NT2/D1 (cell line): Measurements from ENCODE around the gene HDAC8.

Experiments
- SUZ12 ChIP-seq: IDR thresholded peaks from 2 replicates; pipeline ENCODE4 v1.6.1; 2011; ENCODE audit not compliant: insufficient read length, insufficient read depth; ENCODE audit errors: extremely low read depth
- YY1 ChIP-seq: IDR thresholded peaks from 2 replicates; pipeline ENCODE4 v1.6.1; 2011; ENCODE audit not compliant: insufficient read length, insufficient read depth
- ZNF274 ChIP-seq: IDR thresholded peaks from 2 replicates; pipeline ENCODE4 v1.6.1; 2011; ENCODE audit warnings: mild to moderate bottlenecking, low read depth, low read length

- TF ChIP-seq ZNF274 (no peak), YY1 (no peak), SUZ12 (no peak)
Measured at GRCh38 chrX:72306851-72307645, 265.6 kb downstream of the HDAC8 start.
